HCT116 (cell line): ENCODE measurements around the gene PDYN. TPM values are rescaled to one million over a fixed set of nuclear protein-coding genes. Genes with fewer than 3 reads are reported as not detected.

Experiments used
- ATAC-seq: fragments of 200-7000 bp; cut with Tn5 transposase; 2 replicates; pipeline ENCODE4 v1.9.1; 2020; ENCODE audit warnings: mild to moderate bottlenecking, moderate library complexity
- BruUV-seq: library from RNA; stranded (reverse); fragments of 400-500 nt; replicated peaks from 2 replicates; lab custom pipeline; 2021; lab: Mats Ljungman, UMichigan
- CTCF ChIA-PET: fragments of 300-600 bp; sonication (Branson Sonifier 250); formaldehyde crosslinking; loops from one replicate; lab custom pipeline; 2021; ENCODE audit warnings: antibody characterized with exemption; lab: Charles Lee
- POLR2A ChIA-PET: fragments of 300-600, 350-600 bp; sonication (Branson Sonifier 250); formaldehyde crosslinking; loops from one replicate; lab custom pipeline; 2021; ENCODE audit warnings: antibody characterized with exemption; lab: Charles Lee
- RAD21 ChIA-PET, 2 experiments: fragments of 300-600 bp; sonication (Branson Sonifier 250); formaldehyde crosslinking; loops; one replicate each; lab custom pipeline; 2023; ENCODE audit warnings: low total read pairs in 2 of 2; ENCODE audit not compliant: uncharacterized antibody in 2 of 2, unreplicated experiment in 2 of 2, low non-redundant PET in 1 of 2; lab: Charles Lee
- DNase-seq: peaks from one replicate; pipeline ENCODE4 v3.0.0-alpha.2; 2010; ENCODE audit warnings: low read depth, low spot score
- H2AFZ ChIP-seq: fragments of 200-600 bp; shearing (Covaris generic), sonication (generic); 2 replicates; pipeline ENCODE4 v1.6.1; 2017; ENCODE audit warnings: low read depth, mixed run types, mixed read lengths, antibody characterized with exemption, low read length; ENCODE audit not compliant: poor library complexity, severe bottlenecking
- H3K27ac ChIP-seq: 2 replicates; pipeline ENCODE4 v1.5.1; 2012; ENCODE audit warnings: low read depth, low read length
- H3K27me3 ChIP-seq: fragments of 200-600 bp; sonication (generic); 2 replicates; pipeline ENCODE4 v1.6.1; 2016; ENCODE audit warnings: mixed run types, low read length, mixed read lengths; ENCODE audit not compliant: insufficient read depth
- H3K36me3 ChIP-seq, 2 experiments: fragments of 200-500 bp in 1 of 2; fragments of 200-600 bp in 1 of 2; sonication (Bioruptor generic) in 1 of 2; sonication (generic) in 1 of 2; 2 replicates each; pipeline versions ENCODE4 v1.5.1 to v1.6.1; 2014 to 2016; ENCODE audit warnings: low read length in 2 of 2, inconsistent platforms in 1 of 2, mixed read lengths in 1 of 2, mixed run types in 1 of 2; ENCODE audit not compliant: insufficient read depth in 2 of 2, control insufficient read depth in 1 of 2
- H3K4me1 ChIP-seq, 2 experiments: fragments of 200-600 bp in 1 of 2; sonication (generic) in 1 of 2; 2 replicates each; pipeline versions ENCODE4 v1.5.1 to v1.6.1; 2012 to 2017; ENCODE audit warnings: low read length in 2 of 2, inconsistent platforms in 1 of 2, mild to moderate bottlenecking in 1 of 2, mixed read lengths in 1 of 2, mixed run types in 1 of 2, moderate library complexity in 1 of 2; ENCODE audit not compliant: insufficient read depth in 2 of 2, control insufficient read depth in 1 of 2
- H3K4me2 ChIP-seq: fragments of 200-600 bp; sonication (generic); 2 replicates; pipeline ENCODE4 v1.6.1; 2017; ENCODE audit warnings: mixed run types, low read length, mixed read lengths
- H3K4me3 ChIP-seq, 2 experiments: fragments of 200-600 bp in 1 of 2; sonication (generic) in 1 of 2; replicated peaks in 1 of 2; 2 replicates each; pipeline ENCODE4 v1.5.1; 2011 to 2016; ENCODE audit warnings: low read length in 2 of 2, control low read depth in 1 of 2, low read depth in 1 of 2, mild to moderate bottlenecking in 1 of 2, mixed read lengths in 1 of 2, mixed run types in 1 of 2
- H3K79me2 ChIP-seq: fragments of 200-600 bp; sonication (generic); 2 replicates; pipeline ENCODE4 v1.6.1; 2017; ENCODE audit warnings: mild to moderate bottlenecking, mixed run types, low read length, moderate library complexity, mixed read lengths; ENCODE audit not compliant: insufficient read depth
- H3K9ac ChIP-seq: fragments of 200-600 bp; sonication (generic); 2 replicates; pipeline ENCODE4 v1.6.1; 2016; ENCODE audit warnings: low read length, mixed read lengths
- H3K9me2 ChIP-seq: fragments of 200-600 bp; sonication (generic), shearing (Covaris generic); 2 replicates; pipeline ENCODE4 v1.6.1; 2017; ENCODE audit warnings: mixed run types, mild to moderate bottlenecking, moderate library complexity; ENCODE audit not compliant: insufficient read depth
- H3K9me3 ChIP-seq, 2 experiments: fragments of 200-500 bp in 1 of 2; fragments of 200-600 bp in 1 of 2; sonication (Bioruptor generic) in 1 of 2; sonication (generic) in 1 of 2; 2 replicates each; pipeline ENCODE4 v1.6.1; 2014 to 2017; ENCODE audit warnings: low read length in 2 of 2, mixed read lengths in 2 of 2, inconsistent platforms in 1 of 2, low read depth in 1 of 2, mild to moderate bottlenecking in 1 of 2, mixed run types in 1 of 2, moderate library complexity in 1 of 2; ENCODE audit not compliant: control insufficient read depth in 1 of 2, insufficient read depth in 1 of 2
- H4K20me1 ChIP-seq: fragments of 200-600 bp; sonication (generic), shearing (Covaris generic); 2 replicates; pipeline ENCODE4 v1.6.1; 2017; ENCODE audit warnings: mixed run types, mild to moderate bottlenecking, moderate library complexity; ENCODE audit not compliant: insufficient read depth
- ELF1 ChIP-seq: IDR thresholded peaks from 2 replicates; pipeline ENCODE4 v1.6.1; 2012; ENCODE audit warnings: low read depth, borderline replicate concordance
- EZH2 ChIP-seq: fragments of 200-600 bp; sonication (generic); IDR thresholded peaks from 2 replicates; pipeline ENCODE4 v1.6.1; 2017; ENCODE audit warnings: antibody characterized with exemption, mixed run types
- REST ChIP-seq: IDR thresholded peaks from 2 replicates; pipeline ENCODE4 v1.6.1; 2012; ENCODE audit warnings: low read depth
- SIN3A ChIP-seq: IDR thresholded peaks from 2 replicates; pipeline ENCODE4 v1.6.1; 2012; ENCODE audit warnings: low read depth
- SRF ChIP-seq: IDR thresholded peaks from 2 replicates; pipeline ENCODE4 v1.6.1; 2012; ENCODE audit warnings: low read depth
- intact Hi-C: fragments of 100-400 bp; cut with micrococcal nuclease; formaldehyde crosslinking; loops from 2 replicates; pipeline ENCODE4 v1.10.0; 2022
- total RNA-seq: library from RNA; stranded (reverse); gene quantifications from one replicate; pipeline ENCODE4 v1.2.1, GENCODE V29; 2021; ENCODE audit not compliant: unreplicated experiment

Gene PDYN
- total RNA-seq, 1 experiment from 2014 or later = not detected

- Histone ChIP-seq H3K4me3 (no peak overlapping the region), H3K36me3 (no peaks in the 10 kb centered on the region), H3K9me2 (no peaks in the 10 kb centered on the region), H3K4me1 (no peaks in the 10 kb centered on the region)
- BruUV-seq = no TSS peak
- no peak for TF ChIP-seq EZH2
- no peak for TF ChIP-seq ELF1
- no peak for TF ChIP-seq SRF
- no peak for TF ChIP-seq SIN3A
- TF ChIP-seq, all 23 proteins: peak for 0
- Histone ChIP-seq H3K27ac (no peak overlapping the region), H4K20me1 (no peaks in the 10 kb centered on the region), H3K4me2 (no peak overlapping the region), H2AFZ (no peak overlapping the region), H3K79me2 (no peaks in the 10 kb centered on the region), H3K9me3 (no peaks in the 10 kb centered on the region), H3K9ac (no peak overlapping the region), H3K27me3 (peaks cover 76% of the 10 kb centered on the region)
- ChIA-PET POLR2A (no interaction called here), RAD21 (no interaction called here), CTCF (no interaction called here)
- no peak for ATAC-seq
- intact Hi-C loops = no loop called here
- DNase-seq = no peak
These were observed 32.7 kb upstream of the PDYN start for GRCh38 chr20:2026514-2026913.

GRCh38 chr20:2026004-2026403 lies 32.1 kb upstream of the PDYN start:
- Histone ChIP-seq H3K4me3 (no peak overlapping the region), H3K79me2 (no peaks in the 10 kb centered on the region), H3K36me3 (no peaks in the 10 kb centered on the region), H3K9ac (no peak overlapping the region), H3K27ac (no peak overlapping the region), H4K20me1 (no peaks in the 10 kb centered on the region), H3K4me1 (no peaks in the 10 kb centered on the region), H3K27me3 (peaks cover 74% of the 10 kb centered on the region), H3K4me2 (no peak overlapping the region), H3K9me2 (no peaks in the 10 kb centered on the region), H2AFZ (no peak overlapping the region), H3K9me3 (no peaks in the 10 kb centered on the region)
- TF ChIP-seq SRF (no peak), REST (no peak)
- DNase-seq = no peak
- no peak for ATAC-seq
- BruUV-seq = no TSS peak
- ChIA-PET CTCF (no interaction called here), POLR2A (no interaction called here), RAD21 (interaction anchor here in 1 of 2 experiments (0.8 kb wide), 1 partner anchor 146 kb away, joined by 3 read pairs; no protein-coding TSS in a partner anchor)
- intact Hi-C loops = no loop called here
